HG03025 (cell line): ENCODE results near the gene TREM1.

ENCODE experiments used
- ATAC-seq: cut with Tn5 transposase; IDR thresholded peaks from one replicate; pipeline ENCODE4 v1.9.1; 2021; ENCODE audit warnings: mild to moderate bottlenecking, moderate library complexity; ENCODE audit not compliant: unreplicated experiment, low FRiP score

TREM1 gene

DNA sequence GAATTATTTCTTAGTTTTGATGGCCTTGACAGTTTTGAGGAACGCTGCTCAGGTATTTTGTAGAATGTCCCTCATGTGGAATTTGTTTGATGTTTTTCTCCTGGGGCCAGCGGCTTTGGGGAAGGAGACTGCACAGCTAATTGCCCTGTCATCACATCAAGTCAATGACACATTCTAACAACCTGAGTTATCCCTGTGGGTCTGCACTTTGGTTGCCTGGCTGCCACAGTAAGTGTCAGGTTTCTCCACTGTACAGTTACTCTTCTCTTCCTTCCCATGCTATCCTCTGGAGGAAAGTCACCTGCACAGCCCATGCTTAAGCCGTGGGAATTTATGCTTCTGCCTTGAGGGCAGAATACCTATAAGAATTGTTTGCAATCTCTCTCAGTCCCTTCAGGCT, 59.7 kb downstream of the TREM1 start:
- no peak for ATAC-seq

DNA sequence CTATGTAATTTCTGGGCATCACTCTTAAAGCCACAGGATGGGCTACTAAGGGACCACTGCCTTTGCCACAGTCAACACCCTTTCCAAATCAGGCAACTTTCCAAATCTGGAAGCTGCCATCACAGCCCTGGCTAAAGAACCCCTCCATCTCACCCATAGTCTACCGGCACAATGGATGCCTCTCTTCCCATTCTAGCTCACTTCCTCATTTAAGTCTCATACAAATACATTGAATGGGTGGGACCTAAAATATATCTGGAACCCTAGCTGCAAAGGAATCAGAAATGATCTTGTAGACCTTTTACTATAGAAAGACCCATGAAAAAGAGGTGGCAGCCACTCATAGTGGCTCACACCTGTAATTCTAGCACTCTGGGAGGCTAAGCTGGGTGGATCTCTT, 61.7 kb downstream of the TREM1 start:
- ATAC-seq, result no peak
